ENCODE results near the gene HTR6. TPM values are rescaled to one million over a fixed set of nuclear protein-coding genes. Genes with fewer than 3 reads are reported as not detected.
"Not testable (repeated sequence)": the region's sequence is repeated elsewhere in the genome, so short reads cannot be mapped to it uniquely, and the experiment has no call there.

The HTR6 gene
- total RNA-seq, 1 experiment from 2014 or later: 0.37 TPM

GRCh38 chr1:19639228-19639627, 25.4 kb upstream of the HTR6 start:
- H3K27me3 ChIP-seq (ENCODE audit: insufficient read depth, low read length): peaks cover 14% of the 10 kb centered on the region; the same call in 1 of the 2 replicates
- H3K79me1 ChIP-seq (ENCODE audit: insufficient read depth, low read depth, low read length, poor library complexity, severe bottlenecking); H2BK5ac ChIP-seq (ENCODE audit: insufficient read length, low read length); H3K27ac Mint-ChIP-seq; H4K5ac ChIP-seq (ENCODE audit: insufficient read length, low read depth, low read length); H4K20me1 ChIP-seq (ENCODE audit: control insufficient read depth, insufficient read depth, insufficient read length); H3K4me2 ChIP-seq (ENCODE audit: insufficient read depth, insufficient read length, low read length); H2BK12ac ChIP-seq (ENCODE audit: insufficient read length, low read depth, low read length); H3K36me3 Mint-ChIP-seq (ENCODE audit: insufficient read depth in 1 of 3, low read depth in 3 of 3); H2BK20ac ChIP-seq (ENCODE audit: low read depth, low read length, poor library complexity, severe bottlenecking); H3K9me3 Mint-ChIP-seq; H2BK120ac ChIP-seq (ENCODE audit: low read depth, low read length, poor library complexity, severe bottlenecking); H3K4ac ChIP-seq (ENCODE audit: low read depth, low read length); H2AK5ac ChIP-seq (ENCODE audit: insufficient read length, low read length); H3K4me3 Mint-ChIP-seq; H2AFZ ChIP-seq (ENCODE audit: low read length); H3K27ac ChIP-seq (ENCODE audit: insufficient read length, low read depth, low read length); H4K8ac ChIP-seq (replicated peaks; ENCODE audit: insufficient read length, low read depth, low read length); H3K23me2 ChIP-seq (ENCODE audit: insufficient read length, low read depth, low read length, poor library complexity, severe bottlenecking); H3T11ph ChIP-seq (ENCODE audit: low read length); H3K56ac ChIP-seq (ENCODE audit: insufficient read length, low read depth, low read length); H3K23ac ChIP-seq (ENCODE audit: insufficient read length, low read depth, low read length); H4K91ac ChIP-seq (ENCODE audit: insufficient read length, low read depth, low read length); H2BK15ac ChIP-seq (ENCODE audit: low read depth, low read length); H3K79me2 ChIP-seq (ENCODE audit: insufficient read depth, low read length); H3K14ac ChIP-seq (ENCODE audit: insufficient read depth, low read length); H3K9me3 ChIP-seq (ENCODE audit: control insufficient read depth, low read depth, low read length); DNase-seq; H3K18ac ChIP-seq (ENCODE audit: insufficient read length, low read depth, low read length); H3K9ac ChIP-seq (ENCODE audit: extremely low read depth, insufficient read length, low read length); H3K4me1 ChIP-seq (ENCODE audit: insufficient read depth, low read length): not testable (repeated sequence)
- no CpG with 5 or more reads among the region's 10 CpGs for WGBS (ENCODE audit: extremely low coverage, insufficient read length, low lambda C conversion rate)
- TF ChIP-seq, protein P1, sequence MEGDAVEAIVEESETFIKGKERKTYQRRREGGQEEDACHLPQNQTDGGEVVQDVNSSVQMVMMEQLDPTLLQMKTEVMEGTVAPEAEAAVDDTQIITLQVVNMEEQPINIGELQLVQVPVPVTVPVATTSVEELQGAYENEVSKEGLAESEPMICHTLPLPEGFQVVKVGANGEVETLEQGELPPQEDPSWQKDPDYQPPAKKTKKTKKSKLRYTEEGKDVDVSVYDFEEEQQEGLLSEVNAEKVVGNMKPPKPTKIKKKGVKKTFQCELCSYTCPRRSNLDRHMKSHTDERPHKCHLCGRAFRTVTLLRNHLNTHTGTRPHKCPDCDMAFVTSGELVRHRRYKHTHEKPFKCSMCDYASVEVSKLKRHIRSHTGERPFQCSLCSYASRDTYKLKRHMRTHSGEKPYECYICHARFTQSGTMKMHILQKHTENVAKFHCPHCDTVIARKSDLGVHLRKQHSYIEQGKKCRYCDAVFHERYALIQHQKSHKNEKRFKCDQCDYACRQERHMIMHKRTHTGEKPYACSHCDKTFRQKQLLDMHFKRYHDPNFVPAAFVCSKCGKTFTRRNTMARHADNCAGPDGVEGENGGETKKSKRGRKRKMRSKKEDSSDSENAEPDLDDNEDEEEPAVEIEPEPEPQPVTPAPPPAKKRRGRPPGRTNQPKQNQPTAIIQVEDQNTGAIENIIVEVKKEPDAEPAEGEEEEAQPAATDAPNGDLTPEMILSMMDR (conservative IDR thresholded peaks at IDR 0.05): peak; percentile 35; the same call in 2 of the 3 replicates
- H3K4me1 Mint-ChIP-seq: peaks cover 15 to 23% of the 10 kb centered on the region in 2 experiments
- H3K27me3 Mint-ChIP-seq (ENCODE audit: low read depth): peaks cover 35% of the 10 kb centered on the region
